Keratinocyte (primary cell): ENCODE measurements around the gene SLC25A21. TPM values are rescaled to one million over a fixed set of nuclear protein-coding genes. Genes with fewer than 3 reads are reported as not detected.

ENCODE experiments used
- DNase-seq: peaks from one replicate; pipeline ENCODE4 v3.0.0-alpha.2; 2011; ENCODE audit warnings: low read depth, missing footprints, low spot score
- FAIRE-seq: peaks from 2 replicates; lab custom pipeline; 2011; peaks lifted over from hg19 to GRCh38; lab: Jason Lieb, UNC
- H2AFZ ChIP-seq: 2 replicates; pipeline ENCODE4 v1.6.0; 2012; ENCODE audit warnings: low read length, control low read depth, inconsistent platforms; ENCODE audit not compliant: control insufficient read depth
- H3K27ac ChIP-seq: 2 replicates; pipeline ENCODE4 v1.5.1; 2011; ENCODE audit warnings: low read length; ENCODE audit not compliant: control insufficient read depth, insufficient read depth
- H3K27me3 ChIP-seq: 3 replicates; pipeline ENCODE4 v1.6.0; 2011; ENCODE audit warnings: low read length; ENCODE audit not compliant: control insufficient read depth, insufficient read depth; ENCODE audit errors: extremely low read depth
- H3K36me3 ChIP-seq, 2 experiments: 2 replicates in 1 of 2; 3 replicates in 1 of 2; pipeline ENCODE4 v1.5.1; 2011; ENCODE audit warnings: low read length in 2 of 2, mild to moderate bottlenecking in 1 of 2; ENCODE audit not compliant: control insufficient read depth in 2 of 2, insufficient read depth in 2 of 2; ENCODE audit errors: extremely low read depth in 1 of 2
- H3K4me1 ChIP-seq: 3 replicates; pipeline ENCODE4 v1.5.1; 2011; ENCODE audit warnings: low read length; ENCODE audit not compliant: control insufficient read depth, insufficient read depth; ENCODE audit errors: extremely low read depth
- H3K4me2 ChIP-seq: 3 replicates; pipeline ENCODE4 v1.6.0; 2011; ENCODE audit warnings: low read depth, low read length; ENCODE audit not compliant: control insufficient read depth, insufficient read depth; ENCODE audit errors: extremely low read depth
- H3K4me3 ChIP-seq, 3 experiments: fragments of 200-600 bp in 1 of 3; sonication (generic) in 1 of 3; 2 replicates in 2 of 3; 3 replicates in 1 of 3; pipeline ENCODE4 v1.5.1; 2011 to 2016; ENCODE audit warnings: low read length in 3 of 3, mild to moderate bottlenecking in 3 of 3, control low read depth in 2 of 3, inconsistent platforms in 1 of 3, low read depth in 1 of 3, mixed read lengths in 1 of 3, mixed run types in 1 of 3, moderate library complexity in 1 of 3; ENCODE audit not compliant: control insufficient read depth in 2 of 3, insufficient read depth in 2 of 3; ENCODE audit errors: extremely low read depth in 1 of 3
- H3K79me2 ChIP-seq: 2 replicates; pipeline ENCODE4 v1.6.0; 2012; ENCODE audit warnings: low read length; ENCODE audit not compliant: control insufficient read depth, insufficient read depth
- H3K9ac ChIP-seq: 3 replicates; pipeline ENCODE4 v1.6.0; 2011; ENCODE audit warnings: low read length; ENCODE audit not compliant: control insufficient read depth, insufficient read depth; ENCODE audit errors: extremely low read depth
- H3K9me1 ChIP-seq: 3 replicates; pipeline ENCODE4 v1.6.0; 2011; ENCODE audit warnings: low read length; ENCODE audit not compliant: control insufficient read depth, insufficient read depth; ENCODE audit errors: extremely low read depth
- H3K9me3 ChIP-seq: 2 replicates; pipeline ENCODE4 v1.5.1; 2012; ENCODE audit warnings: low read depth, low read length; ENCODE audit not compliant: control insufficient read depth
- H4K20me1 ChIP-seq: 3 replicates; pipeline ENCODE4 v1.6.0; 2011; ENCODE audit warnings: low read length; ENCODE audit not compliant: control insufficient read depth, insufficient read depth; ENCODE audit errors: extremely low read depth
- CTCF ChIP-seq, 3 experiments: IDR thresholded peaks in 1 of 3; conservative IDR thresholded peaks in 1 of 3; optimal IDR thresholded peaks in 1 of 3; 2 replicates in 2 of 3; 3 replicates in 1 of 3; pipeline versions ENCODE3 to v1.5.1; 2011; ENCODE audit warnings: low read length in 3 of 3, mild to moderate bottlenecking in 3 of 3, moderate library complexity in 2 of 3, control low read depth in 1 of 3, inconsistent platforms in 1 of 3; ENCODE audit not compliant: insufficient read depth in 2 of 3; ENCODE audit errors: extremely low read depth in 1 of 3
- EZH2 ChIP-seq: IDR thresholded peaks from one replicate; pipeline ENCODE4 v1.6.1; 2012; ENCODE audit warnings: inconsistent platforms, mild to moderate bottlenecking, low read length, moderate library complexity
- dilution Hi-C: fragments of 300-500 bp; cut with MboI; formaldehyde crosslinking; loops from one replicate; pipeline ENCODE4 v1.7.0; 2020; ENCODE audit warnings: low sequenced_read_pairs; ENCODE audit not compliant: extremely low pct_ligation_motif_present
- polyA plus RNA-seq, 5 experiments: library from polyadenylated mRNA; depleted of rRNA in 3 of 5; stranded (reverse) in 3 of 5; stranded (forward) in 1 of 5; unstranded in 1 of 5; fragments of >200 nt; gene quantifications; 1 replicate in 1 of 5; 2 replicates in 3 of 5; 3 replicates in 1 of 5; pipeline versions ENCODE4 v1.2.1 to v1.2.3, GENCODE V29; 2011 to 2012; ENCODE audit warnings: missing spikeins in 2 of 5, low read depth in 1 of 5, low replicate concordance in 1 of 5

The SLC25A21 gene
- polyA plus RNA-seq, 1 donor (not counting 4 experiments of a cell fraction or from before 2014, with no cell fraction given): 0.66 TPM

GRCh38 chr14:36756226-36756625 is 416.2 kb downstream of the SLC25A21 start:
- Histone ChIP-seq H3K27me3 (no peaks in the 10 kb centered on the region), H4K20me1 (no peaks in the 10 kb centered on the region), H3K36me3 (no peaks in the 10 kb centered on the region), H3K27ac (no peak overlapping the region), H3K9ac (no peak overlapping the region), H3K9me3 (no peaks in the 10 kb centered on the region), H2AFZ (no peak overlapping the region), H3K4me2 (no peak overlapping the region), H3K79me2 (no peaks in the 10 kb centered on the region), H3K4me1 (no peaks in the 10 kb centered on the region), H3K4me3 (no peak overlapping the region), H3K9me1 (no peaks in the 10 kb centered on the region)
- FAIRE-seq (no peak), DNase-seq (no peak)
- TF ChIP-seq EZH2: no peak
- TF ChIP-seq CTCF (optimal IDR thresholded peaks at IDR 0.05 in 1 of 3, IDR thresholded peaks at IDR 0.05 in 1 of 3, conservative IDR thresholded peaks at IDR 0.05 in 1 of 3; ENCODE audit: extremely low read depth in 1 of 3, insufficient read depth in 2 of 3, low read length in 3 of 3): no peak
- dilution Hi-C loops: no loop called here

GRCh38 chr14:36755756-36756155 is 416.6 kb downstream of the SLC25A21 start:
- Histone ChIP-seq H3K4me2 (no peak overlapping the region), H3K4me1 (no peaks in the 10 kb centered on the region), H3K9me3 (no peaks in the 10 kb centered on the region), H2AFZ (no peak overlapping the region), H3K27ac (no peak overlapping the region), H4K20me1 (no peaks in the 10 kb centered on the region), H3K36me3 (no peaks in the 10 kb centered on the region), H3K9ac (no peak overlapping the region), H3K79me2 (no peaks in the 10 kb centered on the region), H3K27me3 (no peaks in the 10 kb centered on the region), H3K4me3 (no peak overlapping the region), H3K9me1 (no peaks in the 10 kb centered on the region)
- FAIRE-seq (no peak), DNase-seq (no peak)
- dilution Hi-C loops: no loop called here
- no peak for TF ChIP-seq CTCF (optimal IDR thresholded peaks at IDR 0.05 in 1 of 3, IDR thresholded peaks at IDR 0.05 in 1 of 3, conservative IDR thresholded peaks at IDR 0.05 in 1 of 3; ENCODE audit: extremely low read depth in 1 of 3, insufficient read depth in 2 of 3, low read length in 3 of 3)
- no peak for TF ChIP-seq EZH2
